ENCODE data around the gene CLPTM1L.

DNA sequence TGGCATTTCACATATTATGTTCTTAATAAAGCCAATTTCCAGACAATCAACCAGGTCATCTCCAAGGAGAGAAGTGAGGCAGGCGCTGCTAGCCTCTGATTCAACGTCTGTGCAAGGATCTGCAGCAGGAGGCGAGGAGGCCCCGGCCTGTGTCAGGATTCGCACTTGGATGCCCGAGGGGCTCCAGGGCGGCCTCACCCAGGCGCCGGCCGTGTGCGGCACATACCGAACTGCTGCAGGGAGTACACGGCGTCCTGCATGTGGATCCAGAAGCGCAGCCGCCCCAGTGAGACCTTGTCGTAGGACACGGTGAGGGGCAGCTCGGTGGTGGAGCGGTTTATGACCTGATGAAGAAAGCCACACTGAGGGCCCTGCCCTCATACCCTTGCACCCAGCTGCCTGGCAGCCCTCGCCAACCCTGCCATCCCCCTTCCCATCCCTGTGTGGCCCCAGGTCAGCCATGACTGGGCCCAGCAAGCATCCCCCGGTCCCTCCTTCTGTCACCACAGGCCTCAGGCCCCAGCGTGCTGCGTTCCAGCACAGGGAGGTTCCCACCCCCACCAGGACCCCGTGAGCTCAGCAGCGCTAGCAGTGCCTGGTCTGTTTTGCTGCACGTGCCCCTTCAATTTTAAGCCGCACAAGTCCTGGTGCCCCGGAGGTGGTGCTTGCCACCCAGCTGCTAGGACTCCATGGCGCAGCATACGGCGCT, 9.9 kb downstream of the CLPTM1L start:
- TF ChIP-seq, protein P1, sequence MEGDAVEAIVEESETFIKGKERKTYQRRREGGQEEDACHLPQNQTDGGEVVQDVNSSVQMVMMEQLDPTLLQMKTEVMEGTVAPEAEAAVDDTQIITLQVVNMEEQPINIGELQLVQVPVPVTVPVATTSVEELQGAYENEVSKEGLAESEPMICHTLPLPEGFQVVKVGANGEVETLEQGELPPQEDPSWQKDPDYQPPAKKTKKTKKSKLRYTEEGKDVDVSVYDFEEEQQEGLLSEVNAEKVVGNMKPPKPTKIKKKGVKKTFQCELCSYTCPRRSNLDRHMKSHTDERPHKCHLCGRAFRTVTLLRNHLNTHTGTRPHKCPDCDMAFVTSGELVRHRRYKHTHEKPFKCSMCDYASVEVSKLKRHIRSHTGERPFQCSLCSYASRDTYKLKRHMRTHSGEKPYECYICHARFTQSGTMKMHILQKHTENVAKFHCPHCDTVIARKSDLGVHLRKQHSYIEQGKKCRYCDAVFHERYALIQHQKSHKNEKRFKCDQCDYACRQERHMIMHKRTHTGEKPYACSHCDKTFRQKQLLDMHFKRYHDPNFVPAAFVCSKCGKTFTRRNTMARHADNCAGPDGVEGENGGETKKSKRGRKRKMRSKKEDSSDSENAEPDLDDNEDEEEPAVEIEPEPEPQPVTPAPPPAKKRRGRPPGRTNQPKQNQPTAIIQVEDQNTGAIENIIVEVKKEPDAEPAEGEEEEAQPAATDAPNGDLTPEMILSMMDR (IDR thresholded peaks at IDR 0.05): no peak
- TF ChIP-seq POLR2A (IDR thresholded peaks at IDR 0.05; ENCODE audit: low read depth): no peak
